Measurements from ENCODE around the gene DDX31.
A peak's percentile ranks its signal among the peaks of the same experiment; 100 is the strongest.

The DDX31 gene

DNA sequence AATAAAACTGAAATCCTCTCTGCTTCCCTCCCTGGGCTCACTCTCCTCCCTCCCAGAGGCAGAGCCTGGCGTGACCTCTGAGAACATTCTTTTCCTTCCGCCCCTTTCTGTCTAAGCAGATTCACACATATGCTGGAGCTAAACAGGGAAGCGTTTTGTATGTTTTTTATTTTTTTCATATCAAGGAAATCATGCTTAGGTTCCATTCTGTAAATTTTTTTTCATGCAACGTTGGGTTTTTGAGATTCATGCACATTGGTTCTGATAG is 107.5 kb downstream of the DDX31 start:
- Histone ChIP-seq H3K14ac (ENCODE audit: low read length) (no peak overlapping the region), H2AK5ac (ENCODE audit: low read depth, low read length) (no peak overlapping the region), H3K23ac (ENCODE audit: low read depth, low read length, poor library complexity) (no peak overlapping the region), H3K4me2 (ENCODE audit: insufficient read depth, low read length, poor library complexity, severe bottlenecking) (no peak overlapping the region), H3K4me1 (ENCODE audit: control insufficient read depth in 2 of 2, insufficient read depth in 1 of 2, low read depth in 1 of 2, low read length in 2 of 2) (peaks cover 18% of the 10 kb centered on the region in 2 donors), H3K9ac (ENCODE audit: low read depth, low read length, poor library complexity) (no peak overlapping the region), H3K27ac (replicated peaks; ENCODE audit: low read length) (no peak overlapping the region), H4K91ac (ENCODE audit: low read depth, low read length, poor library complexity) (no peak overlapping the region), H3K79me1 (ENCODE audit: low read depth, low read length) (no peaks in the 10 kb centered on the region), H3K36me3 (replicated peaks in 1 of 2; ENCODE audit: control insufficient read depth in 2 of 2, insufficient read depth in 2 of 2, low read length in 2 of 2) (no peaks in the 10 kb centered on the region), H3K18ac (ENCODE audit: low read length) (no peak overlapping the region), H2BK5ac (ENCODE audit: low read length) (no peak overlapping the region), H3K9me3 (replicated peaks in 1 of 2; ENCODE audit: control insufficient read depth in 2 of 2, insufficient read depth in 1 of 2, low read depth in 1 of 2, low read length in 2 of 2) (peaks cover 2 to 4% of the 10 kb centered on the region in 2 donors), H3K27me3 (ENCODE audit: control insufficient read depth in 3 of 3, insufficient read depth in 3 of 3, low read depth in 1 of 3, low read length in 3 of 3) (peaks cover 0 to 73% (median 0%) of the 10 kb centered on the region in 3 experiments), H2AFZ (ENCODE audit: low read length) (no peak overlapping the region), H3K4ac (ENCODE audit: low read length) (no peak overlapping the region), H2BK12ac (ENCODE audit: low read length) (no peak overlapping the region), H2BK120ac (ENCODE audit: low read depth, low read length) (no peak overlapping the region), H3K4me3 (ENCODE audit: low read length in 2 of 2) (no peak overlapping the region), H2BK15ac (ENCODE audit: low read length) (no peak overlapping the region), H4K8ac (ENCODE audit: low read depth, low read length) (no peak overlapping the region)
- no CpG with 5 or more reads among the region's 4 CpGs for WGBS, 2 donors (ENCODE audit: extremely low coverage in 2 of 2, insufficient read length in 2 of 2, insufficient replicate concordance in 1 of 2)
- DNase-seq (ENCODE audit: low spot score): no peak

DNA sequence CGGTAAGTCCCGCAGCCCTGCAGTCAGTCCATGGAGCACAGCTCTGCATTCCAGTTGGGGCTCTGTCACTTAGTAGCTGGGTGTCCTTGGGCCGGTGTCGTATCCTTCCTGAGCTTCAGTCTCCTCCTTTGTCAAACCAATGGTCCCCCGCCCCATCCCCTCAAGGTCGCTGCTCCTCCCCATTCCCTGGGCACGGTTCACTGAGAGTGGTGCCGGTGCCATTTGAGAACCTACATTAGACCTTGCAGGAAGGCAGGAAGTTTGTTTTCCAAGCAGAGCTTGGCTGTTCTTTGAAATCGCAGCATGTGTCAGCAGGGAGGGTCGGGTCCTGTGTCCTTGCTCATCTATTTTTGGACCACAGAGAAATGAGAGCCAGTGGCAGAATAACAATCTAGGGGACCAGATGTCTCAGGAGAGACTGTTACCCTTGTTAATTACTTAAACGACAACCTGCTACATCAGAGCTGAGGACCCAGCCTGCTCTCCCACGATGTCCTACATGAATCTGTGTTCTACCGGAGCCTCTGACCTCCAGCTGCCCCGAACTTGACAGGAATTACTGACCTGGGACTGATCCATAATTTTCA is 109.1 kb downstream of the DDX31 start:
- Histone ChIP-seq H2AK5ac (ENCODE audit: low read depth, low read length) (no peak overlapping the region), H3K9ac (ENCODE audit: low read depth, low read length, poor library complexity) (no peak overlapping the region), H3K4me2 (ENCODE audit: insufficient read depth, low read length, poor library complexity, severe bottlenecking) (no peak overlapping the region), H3K9me3 (replicated peaks in 1 of 2; ENCODE audit: control insufficient read depth in 2 of 2, insufficient read depth in 1 of 2, low read depth in 1 of 2, low read length in 2 of 2) (peaks cover 2 to 4% of the 10 kb centered on the region in 2 donors), H3K27me3 (ENCODE audit: control insufficient read depth in 3 of 3, insufficient read depth in 3 of 3, low read depth in 1 of 3, low read length in 3 of 3) (peaks cover 0 to 65% (median 0%) of the 10 kb centered on the region in 3 experiments), H3K4me3 (ENCODE audit: low read length in 2 of 2) (no peak overlapping the region), H3K18ac (ENCODE audit: low read length) (no peak overlapping the region), H4K91ac (ENCODE audit: low read depth, low read length, poor library complexity) (no peak overlapping the region), H3K4ac (ENCODE audit: low read length) (no peak overlapping the region), H2BK5ac (ENCODE audit: low read length) (no peak overlapping the region), H3K79me1 (ENCODE audit: low read depth, low read length) (no peaks in the 10 kb centered on the region), H4K8ac (ENCODE audit: low read depth, low read length) (no peak overlapping the region), H3K23ac (ENCODE audit: low read depth, low read length, poor library complexity) (no peak overlapping the region), H2BK120ac (ENCODE audit: low read depth, low read length) (no peak overlapping the region), H2BK12ac (ENCODE audit: low read length) (peak overlapping the region; percentile 36), H3K4me1 (ENCODE audit: control insufficient read depth in 2 of 2, insufficient read depth in 1 of 2, low read depth in 1 of 2, low read length in 2 of 2) (peaks cover 25 to 26% of the 10 kb centered on the region in 2 donors), H3K27ac (replicated peaks; ENCODE audit: low read length) (no peak overlapping the region), H2BK15ac (ENCODE audit: low read length) (peak overlapping the region; percentile 24), H3K14ac (ENCODE audit: low read length) (no peak overlapping the region), H2AFZ (ENCODE audit: low read length) (peak overlapping the region; percentile 53), H3K36me3 (replicated peaks in 1 of 2; ENCODE audit: control insufficient read depth in 2 of 2, insufficient read depth in 2 of 2, low read length in 2 of 2) (no peaks in the 10 kb centered on the region)
- DNase-seq (ENCODE audit: low spot score): no peak
- no CpG with 5 or more reads among the region's 14 CpGs for WGBS, 2 donors (ENCODE audit: extremely low coverage in 2 of 2, insufficient read length in 2 of 2, insufficient replicate concordance in 1 of 2)

DNA sequence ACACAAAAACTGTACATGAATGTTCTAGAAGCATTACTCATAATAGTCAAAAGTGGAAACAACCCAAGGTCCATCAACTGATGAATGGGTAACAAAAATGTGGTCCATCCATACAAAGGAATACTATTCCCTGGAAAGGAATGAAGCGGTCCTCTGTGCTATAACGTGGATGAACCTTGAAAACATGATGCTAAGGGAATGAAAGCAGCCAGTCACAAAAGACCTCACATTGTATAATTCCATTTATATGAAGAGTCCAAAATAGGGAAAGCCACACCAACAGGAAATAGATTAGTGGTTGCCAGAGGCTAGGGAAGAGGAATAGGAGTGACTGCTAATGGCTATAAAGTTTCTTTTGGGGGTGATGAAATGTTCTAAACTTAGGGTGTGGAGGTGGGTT is 110.1 kb downstream of the DDX31 start:
- WGBS, 2 donors (ENCODE audit: extremely low coverage in 2 of 2, insufficient read length in 2 of 2, insufficient replicate concordance in 1 of 2): no CpG with 5 or more reads among the region's 2 CpGs
- Histone ChIP-seq H3K36me3 (replicated peaks in 1 of 2; ENCODE audit: control insufficient read depth in 2 of 2, insufficient read depth in 2 of 2, low read length in 2 of 2) (no peaks in the 10 kb centered on the region), H3K27ac (replicated peaks; ENCODE audit: low read length) (no peak overlapping the region), H2BK15ac (ENCODE audit: low read length) (no peak overlapping the region), H2BK12ac (ENCODE audit: low read length) (no peak overlapping the region), H3K79me1 (ENCODE audit: low read depth, low read length) (no peaks in the 10 kb centered on the region), H3K23ac (ENCODE audit: low read depth, low read length, poor library complexity) (no peak overlapping the region), H2AK5ac (ENCODE audit: low read depth, low read length) (no peak overlapping the region), H3K18ac (ENCODE audit: low read length) (no peak overlapping the region), H4K91ac (ENCODE audit: low read depth, low read length, poor library complexity) (no peak overlapping the region), H3K14ac (ENCODE audit: low read length) (no peak overlapping the region), H3K4me3 (ENCODE audit: low read length in 2 of 2) (no peak overlapping the region), H3K4me2 (ENCODE audit: insufficient read depth, low read length, poor library complexity, severe bottlenecking) (no peak overlapping the region), H3K9me3 (replicated peaks in 1 of 2; ENCODE audit: control insufficient read depth in 2 of 2, insufficient read depth in 1 of 2, low read depth in 1 of 2, low read length in 2 of 2) (peaks cover 2 to 4% of the 10 kb centered on the region in 2 donors), H4K8ac (ENCODE audit: low read depth, low read length) (no peak overlapping the region), H2BK5ac (ENCODE audit: low read length) (no peak overlapping the region), H3K4ac (ENCODE audit: low read length) (no peak overlapping the region), H3K9ac (ENCODE audit: low read depth, low read length, poor library complexity) (no peak overlapping the region), H3K27me3 (ENCODE audit: control insufficient read depth in 3 of 3, insufficient read depth in 3 of 3, low read depth in 1 of 3, low read length in 3 of 3) (peaks cover 0 to 61% (median 0%) of the 10 kb centered on the region in 3 experiments), H3K4me1 (ENCODE audit: control insufficient read depth in 2 of 2, insufficient read depth in 1 of 2, low read depth in 1 of 2, low read length in 2 of 2) (peaks cover 30 to 35% of the 10 kb centered on the region in 2 donors), H2AFZ (ENCODE audit: low read length) (no peak overlapping the region), H2BK120ac (ENCODE audit: low read depth, low read length) (no peak overlapping the region)
- no peak for DNase-seq (ENCODE audit: low spot score)

DNA sequence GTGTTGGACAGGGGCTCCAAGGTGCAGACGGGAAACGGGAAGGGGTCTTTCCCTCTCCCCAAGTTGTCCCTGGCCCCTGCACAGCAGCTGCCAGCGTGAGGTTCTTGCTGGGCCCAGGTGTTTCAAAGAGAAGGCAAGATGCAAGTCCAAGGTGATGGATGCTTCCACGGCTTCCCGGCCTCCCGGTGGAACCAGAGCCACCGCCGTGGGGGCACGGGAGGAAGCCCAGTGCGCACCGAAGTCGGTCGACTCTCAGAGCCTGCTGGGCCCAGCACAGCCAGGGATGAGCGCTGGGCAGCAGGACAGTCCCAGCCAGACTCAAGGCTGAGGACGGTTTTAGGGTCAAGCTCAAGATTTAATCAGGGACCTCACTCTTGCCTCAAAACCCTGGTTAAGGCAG is 112.6 kb downstream of the DDX31 start:
- no peak for DNase-seq (ENCODE audit: low spot score)
- Histone ChIP-seq H3K4ac (ENCODE audit: low read length) (no peak overlapping the region), H3K36me3 (replicated peaks in 1 of 2; ENCODE audit: control insufficient read depth in 2 of 2, insufficient read depth in 2 of 2, low read length in 2 of 2) (no peaks in the 10 kb centered on the region), H2BK120ac (ENCODE audit: low read depth, low read length) (peak overlapping the region; percentile 98), H3K4me3 (ENCODE audit: low read length in 2 of 2) (no peak overlapping the region), H3K79me1 (ENCODE audit: low read depth, low read length) (no peaks in the 10 kb centered on the region), H3K4me1 (ENCODE audit: control insufficient read depth in 2 of 2, insufficient read depth in 1 of 2, low read depth in 1 of 2, low read length in 2 of 2) (peaks cover 29 to 36% of the 10 kb centered on the region in 2 donors), H2AFZ (ENCODE audit: low read length) (no peak overlapping the region), H3K9me3 (replicated peaks in 1 of 2; ENCODE audit: control insufficient read depth in 2 of 2, insufficient read depth in 1 of 2, low read depth in 1 of 2, low read length in 2 of 2) (peaks cover 2 to 4% of the 10 kb centered on the region in 2 donors), H3K23ac (ENCODE audit: low read depth, low read length, poor library complexity) (no peak overlapping the region), H3K9ac (ENCODE audit: low read depth, low read length, poor library complexity) (peak overlapping the region; percentile 64), H3K18ac (ENCODE audit: low read length) (peak overlapping the region; percentile 97), H3K14ac (ENCODE audit: low read length) (no peak overlapping the region), H3K27me3 (ENCODE audit: control insufficient read depth in 3 of 3, insufficient read depth in 3 of 3, low read depth in 1 of 3, low read length in 3 of 3) (peaks cover 0 to 40% (median 0%) of the 10 kb centered on the region in 3 experiments), H2AK5ac (ENCODE audit: low read depth, low read length) (peak overlapping the region; percentile 93), H4K91ac (ENCODE audit: low read depth, low read length, poor library complexity) (no peak overlapping the region), H3K27ac (replicated peaks; ENCODE audit: low read length) (peak overlapping the region; percentile 94), H3K4me2 (ENCODE audit: insufficient read depth, low read length, poor library complexity, severe bottlenecking) (no peak overlapping the region), H2BK5ac (ENCODE audit: low read length) (peak overlapping the region; percentile 79), H2BK15ac (ENCODE audit: low read length) (peak overlapping the region; percentile 30), H4K8ac (ENCODE audit: low read depth, low read length) (no peak overlapping the region), H2BK12ac (ENCODE audit: low read length) (peak overlapping the region; percentile 8)
- WGBS, 2 donors (ENCODE audit: extremely low coverage in 2 of 2, insufficient read length in 2 of 2, insufficient replicate concordance in 1 of 2): no CpG with 5 or more reads among the region's 15 CpGs
